Measurements from ENCODE around the gene RAB1A.
A peak's percentile ranks its signal among the peaks of the same experiment; 100 is the strongest.
"Not testable (repeated sequence)": the region's sequence is repeated elsewhere in the genome, so short reads cannot be mapped to it uniquely, and the experiment has no call there.

Gene RAB1A

DNA sequence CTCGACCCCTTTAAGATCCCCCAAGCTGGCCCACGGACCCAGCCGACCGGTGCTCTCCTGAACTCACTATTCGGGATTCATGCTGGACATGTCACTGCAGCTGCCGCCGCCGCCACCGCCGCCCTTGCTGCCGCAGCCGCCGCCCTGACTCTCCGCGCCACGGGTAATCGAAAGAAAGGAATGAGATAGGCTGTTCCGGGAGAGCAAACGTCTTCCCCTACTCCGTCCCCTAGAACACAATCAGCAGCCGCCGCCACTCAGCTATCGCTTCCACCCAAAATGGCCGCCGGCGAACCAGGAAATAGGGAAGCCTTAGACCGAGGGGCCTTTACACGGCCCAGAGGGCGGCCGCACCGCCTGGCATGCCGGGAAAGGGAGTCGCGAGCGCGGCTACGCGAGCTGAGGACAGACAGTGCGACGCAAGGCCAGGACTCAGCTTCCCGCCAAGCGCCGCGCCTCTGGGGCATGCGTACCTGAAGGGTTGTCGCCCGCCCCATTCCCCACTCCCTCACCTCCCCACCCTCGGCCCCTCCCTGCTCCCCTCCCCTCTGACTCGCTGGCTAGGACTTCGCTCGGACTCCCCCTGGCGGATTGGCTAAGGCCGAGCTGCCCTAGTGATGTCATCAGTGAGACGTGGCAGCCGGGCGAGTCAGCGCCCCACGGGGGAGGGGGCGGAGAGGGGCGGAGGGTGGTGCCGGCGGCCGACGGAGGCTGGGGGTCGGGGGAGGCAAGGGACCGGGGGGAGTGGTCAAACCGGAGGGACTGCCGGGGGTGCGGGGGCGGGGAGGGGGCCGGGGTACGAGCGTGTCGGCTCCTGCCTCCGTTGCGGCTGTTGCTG lies at the start of gene RAB1A:
RAB1A (minus strand) TSS at position 281 of the 838 bp plus-strand sequence; CDS start at position 90, 191 bp downstream.
- DNase-seq = peak; percentile 99 to 100

DNA sequence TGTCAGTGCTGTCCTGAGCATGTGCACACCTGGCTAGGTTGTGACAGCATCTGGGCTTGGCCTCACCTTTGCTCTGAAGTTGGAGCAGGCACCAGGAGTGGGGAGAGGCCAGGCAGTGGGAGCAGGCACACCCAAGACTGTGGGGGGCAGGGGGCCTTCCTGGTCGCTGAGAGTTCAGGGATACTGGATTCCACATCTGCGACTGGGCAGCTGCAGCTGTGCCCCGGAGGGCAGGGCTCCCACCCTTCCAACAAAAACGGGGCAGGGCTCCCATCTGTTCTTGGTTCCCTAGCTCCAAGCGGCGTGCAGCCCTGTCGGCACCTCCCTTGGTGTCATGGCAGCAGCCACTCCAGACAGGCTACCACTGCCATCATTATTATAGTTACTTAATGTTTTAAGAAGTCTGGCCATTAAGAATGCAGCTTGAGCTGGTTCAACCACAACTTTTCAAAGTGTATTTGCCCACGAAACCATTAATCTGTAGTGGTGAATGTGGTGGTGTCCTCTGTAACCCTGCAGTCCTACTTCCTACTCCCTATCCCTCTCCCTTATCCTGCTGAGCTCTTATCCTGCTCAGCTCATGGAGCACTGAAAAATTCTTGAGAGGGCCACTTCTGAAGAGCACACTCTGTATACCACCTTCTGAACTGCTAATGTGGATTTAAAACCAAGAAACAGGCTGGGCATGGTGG lies 48.0 kb upstream of the RAB1A start:
- no peak for DNase-seq

DNA sequence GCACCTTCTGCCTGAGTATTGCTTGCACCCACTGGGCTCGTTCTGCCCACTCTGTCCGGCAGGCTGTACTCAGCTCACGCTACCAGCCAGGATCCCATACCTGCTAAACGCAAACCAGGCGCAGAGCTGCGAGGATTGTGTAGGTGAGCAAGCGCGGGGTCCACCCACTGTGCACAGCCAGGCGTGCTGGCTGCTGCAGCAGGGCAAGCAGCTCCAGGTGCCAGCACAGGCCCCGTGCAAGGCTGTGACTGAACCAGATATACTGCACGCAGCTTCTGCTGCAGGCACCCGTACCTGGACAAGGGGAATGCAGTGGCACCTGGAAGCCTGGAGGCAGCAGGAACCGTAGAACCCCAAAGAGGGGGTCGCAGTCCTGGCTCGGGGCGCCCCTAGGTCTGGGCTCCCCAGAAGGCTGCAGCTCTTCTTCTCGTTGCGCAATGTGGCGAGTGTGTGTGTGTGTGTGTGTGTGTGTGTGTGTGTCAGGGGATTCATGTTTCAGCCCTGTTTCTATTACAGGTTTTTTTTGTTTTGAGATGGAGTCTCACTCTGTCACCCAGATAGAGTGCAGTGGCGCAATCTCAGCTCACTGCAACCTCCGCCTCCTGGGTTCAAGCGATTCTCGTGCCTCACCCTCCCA lies 46.1 kb upstream of the RAB1A start:
- DNase-seq = no peak

DNA sequence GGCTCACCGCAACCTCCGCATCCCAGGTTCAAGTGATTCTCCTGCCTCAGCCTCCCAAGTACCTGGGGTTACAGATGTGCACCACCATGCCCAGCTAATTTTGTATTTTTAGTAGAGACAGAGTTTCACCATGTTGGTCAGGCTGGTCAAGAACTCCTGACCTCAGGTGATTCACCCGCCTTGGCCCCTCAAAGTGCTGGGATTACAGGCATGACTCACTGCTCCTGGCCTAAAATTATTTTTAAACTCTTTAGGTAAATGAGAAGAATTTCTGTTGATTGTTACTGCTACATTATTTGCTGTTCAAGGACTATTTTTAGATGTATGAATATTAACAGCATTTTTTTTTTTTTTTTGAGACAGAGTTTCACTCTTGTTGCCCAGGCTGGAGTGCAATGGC lies 44.1 kb upstream of the RAB1A start:
- DNase-seq = not testable (repeated sequence)

DNA sequence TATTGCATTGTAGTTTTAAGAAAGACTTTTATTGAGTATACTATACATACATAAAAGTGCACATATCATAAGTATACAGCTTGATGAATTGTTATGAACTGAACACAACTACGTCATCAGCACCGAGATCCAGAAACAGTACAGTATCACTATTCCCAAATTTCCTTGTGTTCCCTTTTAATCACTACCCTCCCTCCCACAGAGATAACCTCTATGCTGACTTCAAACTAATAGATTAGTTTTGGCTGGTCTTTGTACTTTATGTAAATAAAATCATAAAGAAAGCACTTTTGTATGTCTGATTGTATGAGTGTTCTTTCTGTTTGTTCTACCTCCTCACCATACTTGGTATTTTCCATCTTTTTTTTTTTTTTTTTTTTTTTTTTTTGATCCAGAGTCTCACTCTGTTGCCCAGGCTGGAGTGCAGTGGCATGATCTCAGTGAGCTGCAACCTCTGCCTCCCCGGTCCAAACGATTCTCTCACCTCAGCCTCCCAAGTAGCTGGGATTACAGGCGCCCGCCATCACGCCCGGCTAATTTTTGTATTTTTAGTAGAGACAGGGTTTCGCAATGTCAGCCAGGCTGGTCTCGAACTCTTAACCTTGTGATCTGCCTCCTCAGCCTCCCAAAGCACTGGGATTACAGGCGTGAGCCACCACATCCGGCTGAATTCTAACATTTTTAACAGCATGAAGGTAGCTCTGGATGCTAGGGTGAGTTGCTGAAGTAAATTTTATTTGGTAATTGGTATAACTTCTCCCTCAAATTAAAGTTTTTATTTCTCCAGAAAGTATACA lies 43.3 kb upstream of the RAB1A start:
- DNase-seq = no peak

DNA sequence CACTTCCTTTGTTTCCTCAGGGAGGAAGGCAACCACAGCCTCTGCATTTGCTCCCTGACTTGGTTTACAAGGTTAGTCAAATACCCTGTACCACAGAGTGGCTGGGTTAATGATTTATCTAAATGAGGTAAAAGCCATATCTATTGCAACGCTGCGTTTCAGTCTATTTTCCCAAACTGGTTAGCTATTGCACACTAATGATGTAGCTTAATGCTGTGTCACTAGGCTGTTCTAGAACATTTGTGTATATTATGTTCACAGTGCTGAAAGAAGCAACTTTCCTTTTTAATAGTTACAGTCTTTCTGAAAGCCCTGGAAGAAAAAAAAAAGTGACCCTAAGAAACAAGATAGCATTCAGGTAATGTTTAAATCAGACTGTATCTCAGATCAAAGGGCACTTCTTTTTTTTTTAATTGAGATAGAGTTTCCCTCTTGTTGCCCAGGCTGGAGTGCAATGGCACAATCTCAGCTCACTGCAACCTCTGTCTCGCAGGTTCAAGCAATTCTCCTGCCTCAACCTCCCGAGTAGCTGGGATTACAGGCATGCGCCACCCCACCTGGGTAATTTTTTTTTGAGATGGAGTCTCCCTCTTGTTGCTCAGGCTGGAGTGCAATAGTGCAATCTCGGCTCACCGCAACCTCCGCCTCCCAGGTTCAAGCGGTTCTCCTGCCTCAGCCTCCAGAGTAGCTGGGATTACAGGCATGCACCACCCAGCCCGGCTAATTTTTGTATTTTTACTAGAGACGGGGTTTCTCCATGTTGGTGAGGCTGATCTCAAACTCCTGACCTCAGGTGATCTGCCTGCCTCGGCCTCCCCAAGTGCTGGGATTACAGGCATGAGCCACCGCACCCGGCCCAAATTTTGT lies 40.9 kb upstream of the RAB1A start:
- DNase-seq = not testable (repeated sequence)

DNA sequence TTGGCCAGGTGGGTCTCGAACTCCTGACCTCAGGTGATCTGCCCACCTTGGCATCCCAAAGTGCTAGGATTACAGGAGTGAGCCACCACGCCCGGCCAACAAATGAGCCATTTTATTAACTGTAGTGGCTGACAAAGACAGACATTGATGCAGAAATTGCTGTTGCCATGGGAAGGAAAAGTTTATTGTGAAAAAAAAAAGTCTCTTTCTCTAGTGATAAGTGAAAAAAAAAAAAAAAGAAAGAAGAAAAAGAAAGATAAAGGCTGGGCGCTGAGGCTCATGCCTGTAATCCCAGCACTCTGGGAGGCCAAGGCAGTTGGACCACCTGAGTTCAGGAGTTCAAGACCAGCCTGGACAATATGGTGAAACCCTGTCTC lies 39.8 kb upstream of the RAB1A start:
- no peak for DNase-seq

DNA sequence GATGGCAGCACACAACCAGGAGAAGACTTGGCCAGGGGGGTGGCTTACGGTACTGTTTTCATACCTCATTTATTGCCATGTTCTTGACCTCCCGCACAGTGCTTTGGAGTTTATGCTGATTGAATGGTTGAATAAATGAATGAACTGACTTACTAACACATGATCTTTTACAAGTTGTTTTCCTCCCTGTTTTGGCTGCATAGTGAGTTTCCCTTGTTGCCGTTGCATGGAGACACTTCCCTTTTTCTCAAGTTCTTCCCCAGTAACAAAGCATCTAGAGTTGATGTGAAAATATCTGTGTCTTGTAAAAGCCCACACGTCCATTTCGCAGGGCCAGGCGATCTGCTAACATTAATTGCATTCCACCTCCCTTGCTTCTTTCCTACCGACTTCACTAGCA lies 35.7 kb upstream of the RAB1A start:
- no peak for DNase-seq

DNA sequence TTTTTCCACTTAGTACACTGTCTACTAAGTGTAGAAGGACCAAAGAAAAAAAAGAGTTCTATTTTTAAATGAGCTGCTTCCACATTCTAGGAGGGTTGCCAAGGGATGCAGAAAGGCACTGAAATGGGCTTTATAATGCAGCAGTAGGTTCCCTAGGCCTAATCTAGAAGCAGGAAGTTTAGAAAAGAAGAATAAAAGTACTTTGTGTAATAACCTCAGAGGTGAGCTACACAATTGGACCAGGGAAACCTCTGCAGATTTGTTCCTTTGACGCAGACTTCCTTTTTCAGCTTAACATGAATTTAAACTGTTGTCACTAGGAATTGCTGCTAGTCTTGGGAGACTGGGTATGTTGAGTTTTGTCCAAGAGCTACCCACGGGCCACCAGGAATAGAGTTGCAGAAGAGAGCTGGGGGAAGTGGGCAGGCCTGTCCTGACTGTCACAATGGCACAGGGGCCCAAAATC lies 34.6 kb upstream of the RAB1A start:
- DNase-seq = no peak

DNA sequence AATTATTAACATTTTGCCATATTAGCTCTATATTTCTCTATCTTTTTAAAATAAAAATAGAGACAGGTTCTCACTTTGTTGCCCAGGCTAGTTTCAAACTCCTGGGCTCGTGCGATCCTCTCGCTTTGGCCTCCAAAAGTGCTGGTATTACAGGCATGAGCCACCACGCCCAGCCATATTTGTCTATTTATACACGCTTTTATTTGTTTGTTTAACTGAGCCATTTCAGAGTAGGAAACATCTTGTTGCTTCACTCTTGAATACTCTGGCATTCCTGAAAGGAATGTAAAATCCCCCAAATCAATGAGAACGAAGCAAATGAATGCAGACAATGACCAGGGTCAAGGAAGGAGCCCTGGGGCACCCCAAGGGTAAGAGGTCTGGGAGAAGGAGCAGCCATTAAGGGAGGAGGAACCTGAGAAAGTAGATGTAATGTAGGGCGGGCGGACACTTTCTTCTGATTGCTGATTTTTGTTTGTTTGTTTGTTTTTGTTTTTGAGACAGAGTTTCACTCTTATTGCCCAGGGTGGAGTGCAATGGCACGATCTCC lies 31.7 kb upstream of the RAB1A start:
- DNase-seq = no peak

DNA sequence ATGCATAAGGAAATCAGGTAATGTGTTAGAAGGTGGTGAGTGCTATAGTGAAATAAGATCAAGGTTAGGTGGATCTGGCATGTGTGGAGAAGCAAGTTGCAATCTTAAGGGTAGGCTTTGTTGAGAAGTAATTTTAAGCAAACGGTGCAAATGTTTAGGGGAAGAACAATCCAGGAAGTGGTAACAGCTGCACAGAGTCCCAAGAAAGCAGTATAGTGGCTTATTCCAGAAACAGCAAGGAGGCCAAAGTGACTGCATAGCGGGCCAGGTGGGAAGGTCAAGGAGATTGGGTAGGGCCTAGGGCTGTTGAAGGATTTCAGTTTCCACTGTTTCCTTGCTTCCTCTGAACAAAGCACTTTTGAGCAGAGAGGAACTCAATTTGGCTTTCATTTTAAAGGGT lies 30.0 kb upstream of the RAB1A start:
- no peak for DNase-seq

DNA sequence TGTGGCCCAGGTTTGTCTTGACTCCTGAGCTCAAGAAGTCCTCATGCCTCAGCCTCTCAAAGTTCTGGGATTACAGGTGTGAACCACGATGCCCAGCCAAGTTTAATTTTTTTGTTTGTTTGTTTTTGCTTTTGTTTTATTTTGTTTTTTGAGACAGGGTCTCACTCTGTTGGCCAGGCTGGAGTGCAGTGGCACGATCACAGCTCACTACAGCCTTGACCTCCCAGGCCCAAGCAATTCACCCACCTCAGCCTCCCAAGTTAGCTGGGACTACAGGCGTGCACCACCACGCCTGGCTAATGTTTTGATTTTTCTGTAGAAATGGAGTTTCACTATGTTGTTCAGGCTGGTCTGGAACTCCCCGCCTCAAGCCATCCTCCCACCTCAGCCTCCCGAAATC lies 29.4 kb upstream of the RAB1A start:
- DNase-seq = no peak

DNA sequence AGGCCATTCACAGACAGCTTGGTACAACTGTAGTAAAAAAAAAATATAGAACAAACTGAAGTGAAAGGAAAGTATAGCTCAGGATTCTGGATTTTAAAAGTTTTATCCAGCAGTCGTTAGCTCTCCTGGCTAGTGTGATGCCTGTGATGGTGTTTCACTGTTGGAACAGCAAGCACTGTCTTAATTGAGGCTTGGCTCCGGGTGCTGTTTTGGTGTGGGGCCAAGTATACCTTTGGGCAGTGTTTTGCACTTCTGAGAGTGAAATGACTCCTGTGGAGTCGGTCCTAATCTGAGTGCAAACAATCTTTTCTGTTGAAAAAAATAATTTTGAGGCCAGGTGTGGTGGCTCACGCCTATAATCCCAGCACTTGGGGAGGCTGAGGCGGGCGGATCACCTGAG lies 28.7 kb upstream of the RAB1A start:
- DNase-seq = no peak

DNA sequence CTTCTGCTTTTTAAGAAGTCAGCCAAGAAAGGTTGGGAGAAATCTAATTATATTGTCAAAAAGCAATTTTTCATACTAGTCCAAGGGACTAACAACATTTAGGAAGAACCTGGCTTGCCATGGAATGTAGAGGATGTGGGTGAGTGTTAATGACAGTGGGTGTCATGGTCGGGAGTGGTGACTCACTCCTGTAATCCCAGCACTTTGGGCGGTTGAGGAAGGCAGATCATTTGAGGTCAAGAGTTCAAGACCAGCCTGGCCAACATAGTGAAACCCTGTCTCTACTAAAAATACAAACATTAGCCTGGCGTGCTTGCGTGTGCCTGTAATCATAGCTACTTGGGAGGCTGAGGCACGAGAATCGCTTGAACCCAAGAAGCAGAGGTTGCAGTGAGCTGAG lies 27.9 kb upstream of the RAB1A start:
- DNase-seq = not testable (repeated sequence)

DNA sequence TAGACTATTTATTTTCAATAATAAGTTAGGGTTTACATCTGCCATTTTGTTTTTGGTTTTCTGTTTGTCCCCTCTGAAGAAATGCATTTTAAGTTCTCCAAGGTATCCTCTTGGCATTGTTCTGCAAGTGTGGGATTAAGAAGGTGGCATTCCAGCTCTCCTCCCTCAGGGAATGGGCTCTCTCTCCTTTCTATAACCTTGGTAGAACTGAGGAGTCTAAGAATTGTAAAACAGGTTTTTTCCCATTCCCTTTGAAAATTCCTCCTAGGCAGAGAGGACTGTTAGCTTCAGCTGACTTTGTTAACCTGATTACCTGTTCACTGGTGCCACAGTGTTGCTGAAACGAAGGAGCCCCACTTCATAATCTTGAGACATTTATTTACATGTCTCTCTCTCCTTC lies 26.1 kb upstream of the RAB1A start:
- no peak for DNase-seq

DNA sequence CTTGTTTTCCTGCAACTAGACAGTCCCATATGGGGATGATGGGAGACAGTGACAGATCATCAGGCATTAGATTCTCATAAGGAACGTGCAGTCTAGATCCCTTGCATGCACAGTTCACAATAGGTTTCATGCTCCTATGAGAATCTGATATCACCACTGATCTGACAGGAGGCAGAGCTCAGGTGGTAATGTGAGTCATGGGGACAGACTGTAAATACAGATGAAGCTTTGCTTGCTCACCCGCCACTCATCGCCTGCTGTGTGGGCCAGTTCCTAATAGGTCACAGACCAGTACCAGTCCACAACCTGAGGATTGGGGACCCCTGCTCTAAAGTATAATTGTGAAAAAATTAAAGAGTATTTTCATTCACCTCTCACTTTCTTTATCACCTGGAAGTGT lies 23.6 kb upstream of the RAB1A start:
- no peak for DNase-seq

DNA sequence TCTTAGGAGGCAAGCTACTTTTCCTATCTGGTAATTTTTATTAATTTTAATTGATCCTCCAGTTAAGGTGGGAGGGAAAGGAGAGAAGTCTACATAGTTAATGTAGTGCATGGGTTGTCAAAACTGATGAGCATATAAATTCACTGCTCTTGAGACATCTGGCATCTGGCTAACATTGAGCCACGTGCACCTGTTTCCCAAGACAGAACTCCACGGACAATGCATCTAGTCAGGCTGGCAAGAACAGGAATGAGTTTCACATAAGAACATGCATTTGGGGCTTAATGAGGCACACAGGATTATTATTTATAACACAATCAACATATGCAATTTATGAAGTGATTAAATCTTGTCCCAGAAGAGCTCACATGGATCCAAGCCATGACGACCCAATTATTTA lies 16.2 kb upstream of the RAB1A start:
- no peak for DNase-seq

DNA sequence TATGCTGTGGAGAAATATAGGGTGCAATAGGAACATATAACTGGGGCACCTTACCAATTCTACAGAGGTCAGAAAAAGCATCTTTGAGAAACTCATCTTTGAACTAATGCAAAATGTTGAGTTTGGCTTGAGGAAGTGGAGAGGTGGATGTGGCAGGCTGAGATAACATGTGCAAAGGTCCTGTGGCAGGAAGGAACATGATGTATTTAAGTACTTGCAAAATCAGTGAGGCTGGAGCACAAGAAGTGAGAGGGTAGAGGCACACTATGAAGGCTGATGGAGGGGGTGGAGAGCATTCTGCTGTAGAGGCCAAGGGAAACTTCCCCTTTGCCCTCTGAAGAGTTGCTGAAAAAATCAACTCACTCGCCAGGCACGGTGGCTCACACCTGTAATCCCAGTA lies 14.7 kb upstream of the RAB1A start:
- no peak for DNase-seq

DNA sequence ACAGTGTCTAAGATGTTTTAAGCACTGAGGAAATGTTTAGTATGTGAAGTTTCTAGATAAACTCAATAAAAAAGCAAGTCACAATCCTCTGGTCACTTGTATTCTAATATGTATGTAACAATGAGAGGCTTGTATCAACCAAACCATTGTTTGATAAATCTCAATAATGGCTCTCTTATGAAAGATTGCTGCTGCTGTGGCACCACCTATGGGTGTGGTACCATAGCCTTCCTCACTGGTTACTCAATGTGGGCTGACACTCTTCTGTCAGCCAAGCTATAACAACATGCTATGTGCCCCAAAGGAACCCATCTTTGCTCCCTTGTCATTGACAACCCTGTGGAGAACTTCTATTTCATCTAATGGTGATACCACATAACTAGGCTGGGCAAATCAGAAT lies 12.6 kb upstream of the RAB1A start:
- DNase-seq = peak; percentile 11 to 18

DNA sequence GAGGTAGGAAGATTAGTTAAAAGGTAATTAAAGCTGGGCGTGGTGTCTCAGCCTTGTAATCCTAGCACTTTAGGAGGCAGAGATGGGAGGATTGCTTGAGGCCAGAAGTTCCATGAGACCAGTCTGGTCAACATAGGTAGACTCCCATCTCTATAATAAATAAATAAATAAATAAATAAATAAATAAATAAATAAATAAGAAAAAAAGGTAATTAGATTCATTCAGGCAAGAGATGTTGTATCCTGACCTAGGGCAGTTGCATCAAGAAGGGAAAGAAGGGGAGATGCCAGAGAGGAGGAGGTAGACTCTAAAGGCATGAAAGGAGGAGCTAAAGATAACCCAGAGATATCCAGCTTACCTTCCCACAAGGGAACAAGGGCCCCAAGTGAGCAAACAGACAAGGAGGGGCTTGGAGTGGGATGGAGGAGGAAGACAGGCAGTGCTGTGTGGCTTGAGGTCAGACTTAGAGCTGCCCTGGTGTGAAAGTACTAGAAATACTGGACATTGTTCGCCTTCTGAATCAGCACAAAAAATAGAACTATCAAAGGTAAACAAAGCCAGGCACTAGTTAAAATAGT lies 7.4 kb upstream of the RAB1A start:
- no peak for DNase-seq

DNA sequence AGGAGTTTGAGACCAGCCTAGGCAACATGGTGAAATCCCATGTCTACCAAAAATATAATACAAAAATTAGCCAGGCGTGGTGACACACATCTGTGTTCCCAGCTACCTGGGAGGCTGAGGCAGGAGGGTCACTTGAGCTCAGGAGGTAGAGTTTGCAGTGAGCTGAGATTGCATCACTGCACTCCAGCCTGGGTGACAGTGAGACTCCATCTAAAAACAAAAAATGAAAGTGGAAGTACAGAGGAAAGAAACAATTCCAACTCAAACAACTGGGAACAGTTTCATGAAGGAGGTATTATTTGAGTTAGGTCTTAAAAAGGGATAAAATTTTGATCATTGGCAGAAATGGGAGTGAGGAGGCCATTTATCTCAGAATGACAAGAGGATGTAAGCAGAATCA lies 6.3 kb upstream of the RAB1A start:
- no peak for DNase-seq

Data from CD4-positive, alpha-beta T cell treated with Interleukin-1 beta for 1 hour (primary cell).